ENCODE results near the gene CDH13.

DNA sequence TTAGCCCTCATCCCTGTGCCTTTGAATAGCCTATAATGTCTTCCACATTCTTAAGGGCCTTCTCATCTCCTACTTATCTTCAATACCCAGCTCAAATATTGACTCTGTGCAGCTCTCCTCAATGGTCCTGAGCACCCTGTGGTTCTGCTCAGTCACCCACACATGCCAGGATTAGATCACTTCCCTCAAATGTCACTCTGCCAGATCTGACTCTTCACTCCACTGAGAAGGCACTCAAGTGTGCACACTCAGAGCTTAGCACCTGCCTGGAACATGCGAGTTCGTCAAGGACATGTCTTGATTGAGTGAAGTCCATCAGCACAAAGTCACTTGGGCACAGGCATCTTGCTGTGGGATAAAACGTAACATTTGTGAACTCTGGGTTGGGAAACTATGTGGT lies 404.8 kb downstream of the CDH13 start:
- TF ChIP-seq, protein P1, sequence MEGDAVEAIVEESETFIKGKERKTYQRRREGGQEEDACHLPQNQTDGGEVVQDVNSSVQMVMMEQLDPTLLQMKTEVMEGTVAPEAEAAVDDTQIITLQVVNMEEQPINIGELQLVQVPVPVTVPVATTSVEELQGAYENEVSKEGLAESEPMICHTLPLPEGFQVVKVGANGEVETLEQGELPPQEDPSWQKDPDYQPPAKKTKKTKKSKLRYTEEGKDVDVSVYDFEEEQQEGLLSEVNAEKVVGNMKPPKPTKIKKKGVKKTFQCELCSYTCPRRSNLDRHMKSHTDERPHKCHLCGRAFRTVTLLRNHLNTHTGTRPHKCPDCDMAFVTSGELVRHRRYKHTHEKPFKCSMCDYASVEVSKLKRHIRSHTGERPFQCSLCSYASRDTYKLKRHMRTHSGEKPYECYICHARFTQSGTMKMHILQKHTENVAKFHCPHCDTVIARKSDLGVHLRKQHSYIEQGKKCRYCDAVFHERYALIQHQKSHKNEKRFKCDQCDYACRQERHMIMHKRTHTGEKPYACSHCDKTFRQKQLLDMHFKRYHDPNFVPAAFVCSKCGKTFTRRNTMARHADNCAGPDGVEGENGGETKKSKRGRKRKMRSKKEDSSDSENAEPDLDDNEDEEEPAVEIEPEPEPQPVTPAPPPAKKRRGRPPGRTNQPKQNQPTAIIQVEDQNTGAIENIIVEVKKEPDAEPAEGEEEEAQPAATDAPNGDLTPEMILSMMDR (conservative IDR thresholded peaks at IDR 0.05 in 1 of 2, IDR thresholded peaks at IDR 0.05 in 1 of 2; ENCODE audit: low read depth in 1 of 2, low read length in 2 of 2) = no peak
- TF ChIP-seq EZH2 (IDR thresholded peaks at IDR 0.05; ENCODE audit: low read length, missing control alignments) = no peak

Measured in fibroblast of lung (primary cell).